ENCODE results near the gene LRFN5.
"Not testable (repeated sequence)": the region's sequence is repeated elsewhere in the genome, so short reads cannot be mapped to it uniquely, and the experiment has no call there.

The LRFN5 gene

DNA sequence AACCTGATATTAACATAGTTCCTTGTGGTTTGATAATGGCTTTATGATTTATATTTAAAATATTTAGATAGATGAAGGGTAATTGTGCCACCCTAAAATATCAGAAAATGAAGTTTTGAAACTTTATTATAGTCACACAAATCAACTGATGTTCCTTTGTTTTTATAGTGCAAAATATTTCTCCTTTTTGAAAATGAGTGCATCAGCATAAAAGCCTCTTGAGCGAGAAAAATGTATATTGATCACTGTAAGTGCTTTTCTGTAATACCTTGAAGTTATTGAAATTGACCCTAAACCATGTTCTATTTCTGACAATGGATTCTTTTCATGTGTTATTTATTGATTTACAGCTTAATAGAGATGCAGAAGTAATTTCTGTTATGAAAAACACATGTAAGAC is 35.0 kb downstream of the LRFN5 start:
- Histone ChIP-seq H3K36me3 (ENCODE audit: control insufficient read depth in 2 of 2, insufficient read depth in 2 of 2, low read length in 2 of 2) (no peaks in the 10 kb centered on the region), H3K27ac (ENCODE audit: low read length) (no peak overlapping the region), H3K4me1 (ENCODE audit: control insufficient read depth, insufficient read depth, low read length) (no peaks in the 10 kb centered on the region), H3K9ac (ENCODE audit: low read length in 2 of 2) (no peak overlapping the region), H3K27me3 (ENCODE audit: control insufficient read depth in 1 of 2, insufficient read depth in 2 of 2, low read length in 2 of 2) (no peaks in the 10 kb centered on the region), H3K9me3 (ENCODE audit: control insufficient read depth in 2 of 2, low read length in 2 of 2) (no peaks in the 10 kb centered on the region), H3K4me3 (ENCODE audit: low read length in 2 of 2) (no peak overlapping the region)

DNA sequence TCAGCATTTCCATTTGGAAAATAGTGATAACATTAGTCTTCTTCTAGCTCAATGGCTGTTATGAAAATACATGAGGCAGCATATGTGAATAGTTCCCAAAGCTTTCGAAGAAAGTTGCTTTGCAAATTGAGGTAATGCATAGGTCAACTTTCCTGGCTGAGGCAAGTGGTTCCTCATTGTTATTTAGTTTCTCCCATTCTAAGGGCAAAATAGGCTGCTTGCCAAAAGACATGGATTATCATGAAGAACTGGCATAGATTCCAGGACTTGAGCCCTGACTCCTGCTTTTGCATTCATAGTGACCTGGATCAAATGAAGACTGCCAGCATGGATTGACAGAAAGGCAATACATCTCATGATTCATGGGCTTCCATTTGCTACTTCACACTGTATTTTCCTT is 35.7 kb downstream of the LRFN5 start:
- Histone ChIP-seq H3K4me3 (ENCODE audit: low read length in 2 of 2) (no peak overlapping the region), H3K4me1 (ENCODE audit: control insufficient read depth, insufficient read depth, low read length) (no peaks in the 10 kb centered on the region), H3K9me3 (ENCODE audit: control insufficient read depth in 2 of 2, low read length in 2 of 2) (no peaks in the 10 kb centered on the region), H3K36me3 (ENCODE audit: control insufficient read depth in 2 of 2, insufficient read depth in 2 of 2, low read length in 2 of 2) (no peaks in the 10 kb centered on the region), H3K27ac (ENCODE audit: low read length) (no peak overlapping the region), H3K27me3 (ENCODE audit: control insufficient read depth in 1 of 2, insufficient read depth in 2 of 2, low read length in 2 of 2) (no peaks in the 10 kb centered on the region), H3K9ac (ENCODE audit: low read length in 2 of 2) (no peak overlapping the region)

DNA sequence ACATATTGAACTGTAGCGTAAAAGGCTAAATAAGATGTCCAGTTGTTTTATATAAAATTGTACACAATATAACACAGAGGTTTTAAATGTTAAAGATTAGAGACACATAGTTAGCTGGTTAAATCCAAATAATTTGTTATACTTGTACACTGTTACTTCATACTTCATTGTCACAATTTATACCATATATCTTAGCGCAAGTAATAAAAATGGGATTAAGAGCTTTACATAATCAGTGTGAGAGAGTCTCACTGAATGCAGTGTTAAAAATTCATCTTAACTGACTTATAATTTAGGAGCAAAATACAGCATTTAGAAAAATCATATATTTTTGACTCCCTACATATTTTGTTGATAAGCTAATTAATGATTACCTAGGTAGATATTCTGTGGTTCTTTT is 36.1 kb downstream of the LRFN5 start:
- Histone ChIP-seq H3K4me3 (ENCODE audit: low read length in 2 of 2) (no peak overlapping the region), H3K27ac (ENCODE audit: low read length) (no peak overlapping the region), H3K4me1 (ENCODE audit: control insufficient read depth, insufficient read depth, low read length) (no peaks in the 10 kb centered on the region), H3K36me3 (ENCODE audit: control insufficient read depth in 2 of 2, insufficient read depth in 2 of 2, low read length in 2 of 2) (no peaks in the 10 kb centered on the region), H3K9me3 (ENCODE audit: control insufficient read depth in 2 of 2, low read length in 2 of 2) (no peaks in the 10 kb centered on the region), H3K27me3 (ENCODE audit: control insufficient read depth in 1 of 2, insufficient read depth in 2 of 2, low read length in 2 of 2) (no peaks in the 10 kb centered on the region), H3K9ac (ENCODE audit: low read length in 2 of 2) (no peak overlapping the region)

DNA sequence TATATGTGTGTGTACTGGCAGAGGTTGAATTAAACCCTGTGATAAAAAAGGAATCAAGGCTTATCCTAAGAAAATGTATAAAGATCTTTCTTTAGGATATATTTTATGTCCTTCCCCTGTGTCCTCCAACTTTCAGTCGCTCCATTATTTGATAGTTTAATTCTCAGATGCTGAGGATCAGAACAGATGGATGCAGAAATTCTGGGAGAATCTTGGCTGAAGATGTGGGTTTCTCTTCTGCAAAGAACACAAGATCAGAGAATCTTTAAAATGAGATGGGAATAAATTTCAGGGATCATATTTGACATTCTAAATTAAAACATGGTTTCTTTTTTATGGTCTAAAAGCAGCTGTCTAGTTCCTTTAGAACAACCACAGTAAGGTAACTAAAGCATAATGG is 37.9 kb downstream of the LRFN5 start:
- H3K4me3 ChIP-seq (ENCODE audit: low read length in 2 of 2): no peak overlapping the region
- no peak overlapping the region for H3K9ac ChIP-seq (ENCODE audit: low read length in 2 of 2)
- no peaks in the 10 kb centered on the region for H3K9me3 ChIP-seq (ENCODE audit: control insufficient read depth in 2 of 2, low read length in 2 of 2)
- H3K4me1 ChIP-seq (ENCODE audit: control insufficient read depth, insufficient read depth, low read length): no peaks in the 10 kb centered on the region
- H3K27ac ChIP-seq (ENCODE audit: low read length): no peak overlapping the region
- H3K27me3 ChIP-seq (ENCODE audit: control insufficient read depth in 1 of 2, insufficient read depth in 2 of 2, low read length in 2 of 2): no peaks in the 10 kb centered on the region
- H3K36me3 ChIP-seq (ENCODE audit: control insufficient read depth in 2 of 2, insufficient read depth in 2 of 2, low read length in 2 of 2): no peaks in the 10 kb centered on the region

DNA sequence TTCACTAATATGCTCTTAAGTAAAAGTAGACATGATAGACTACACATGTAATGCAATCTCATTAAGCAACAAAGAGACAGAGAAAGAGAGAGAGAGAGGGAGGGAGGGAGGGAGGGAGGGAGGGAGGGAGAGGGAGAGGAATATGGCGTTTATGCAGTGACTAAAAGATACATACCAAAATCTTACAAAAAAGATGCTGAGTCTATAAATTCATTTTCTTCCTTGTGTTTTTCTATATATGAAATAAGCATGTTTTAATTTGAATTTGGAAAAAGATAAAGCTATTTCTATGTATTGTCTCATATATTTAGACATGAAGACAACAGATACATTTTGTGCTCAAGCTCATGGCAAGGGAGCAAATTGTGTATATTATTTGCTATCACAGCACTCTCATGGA is 44.1 kb downstream of the LRFN5 start:
- Histone ChIP-seq H3K27me3 (ENCODE audit: control insufficient read depth in 1 of 2, insufficient read depth in 2 of 2, low read length in 2 of 2) (no peaks in the 10 kb centered on the region), H3K4me1 (ENCODE audit: control insufficient read depth, insufficient read depth, low read length) (no peaks in the 10 kb centered on the region), H3K36me3 (ENCODE audit: control insufficient read depth in 2 of 2, insufficient read depth in 2 of 2, low read length in 2 of 2) (no peaks in the 10 kb centered on the region), H3K4me3 (ENCODE audit: low read length in 2 of 2) (no peak overlapping the region), H3K9ac (ENCODE audit: low read length in 2 of 2) (no peak overlapping the region), H3K9me3 (ENCODE audit: control insufficient read depth in 2 of 2, low read length in 2 of 2) (no peaks in the 10 kb centered on the region), H3K27ac (ENCODE audit: low read length) (no peak overlapping the region)

DNA sequence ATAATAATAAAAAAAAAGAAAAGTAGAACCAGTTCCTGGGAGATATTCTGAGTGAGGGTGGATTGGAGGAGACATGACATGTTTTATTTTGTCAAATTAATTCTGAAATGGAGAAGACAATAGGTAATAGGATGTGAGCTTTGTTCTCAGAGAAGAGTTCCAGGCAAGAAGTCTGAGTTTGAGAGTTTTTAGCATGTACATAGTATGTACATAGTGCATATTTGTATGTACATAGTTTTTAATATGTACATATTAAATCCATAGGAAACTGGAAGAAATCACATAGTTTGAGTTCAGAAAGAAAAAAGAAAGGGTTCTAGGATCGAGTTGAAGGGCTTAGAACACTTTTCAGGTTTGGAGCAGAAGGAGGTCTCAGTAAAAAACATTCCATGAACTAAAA is 47.5 kb downstream of the LRFN5 start:
- H3K27me3 ChIP-seq (ENCODE audit: control insufficient read depth in 1 of 2, insufficient read depth in 2 of 2, low read length in 2 of 2): no peaks in the 10 kb centered on the region
- no peak overlapping the region for H3K4me3 ChIP-seq (ENCODE audit: low read length in 2 of 2)
- H3K36me3 ChIP-seq (ENCODE audit: control insufficient read depth in 2 of 2, insufficient read depth in 2 of 2, low read length in 2 of 2): no peaks in the 10 kb centered on the region
- H3K4me1 ChIP-seq (ENCODE audit: control insufficient read depth, insufficient read depth, low read length): no peaks in the 10 kb centered on the region
- no peaks in the 10 kb centered on the region for H3K9me3 ChIP-seq (ENCODE audit: control insufficient read depth in 2 of 2, low read length in 2 of 2)
- H3K9ac ChIP-seq (ENCODE audit: low read length in 2 of 2): no peak overlapping the region
- no peak overlapping the region for H3K27ac ChIP-seq (ENCODE audit: low read length)

DNA sequence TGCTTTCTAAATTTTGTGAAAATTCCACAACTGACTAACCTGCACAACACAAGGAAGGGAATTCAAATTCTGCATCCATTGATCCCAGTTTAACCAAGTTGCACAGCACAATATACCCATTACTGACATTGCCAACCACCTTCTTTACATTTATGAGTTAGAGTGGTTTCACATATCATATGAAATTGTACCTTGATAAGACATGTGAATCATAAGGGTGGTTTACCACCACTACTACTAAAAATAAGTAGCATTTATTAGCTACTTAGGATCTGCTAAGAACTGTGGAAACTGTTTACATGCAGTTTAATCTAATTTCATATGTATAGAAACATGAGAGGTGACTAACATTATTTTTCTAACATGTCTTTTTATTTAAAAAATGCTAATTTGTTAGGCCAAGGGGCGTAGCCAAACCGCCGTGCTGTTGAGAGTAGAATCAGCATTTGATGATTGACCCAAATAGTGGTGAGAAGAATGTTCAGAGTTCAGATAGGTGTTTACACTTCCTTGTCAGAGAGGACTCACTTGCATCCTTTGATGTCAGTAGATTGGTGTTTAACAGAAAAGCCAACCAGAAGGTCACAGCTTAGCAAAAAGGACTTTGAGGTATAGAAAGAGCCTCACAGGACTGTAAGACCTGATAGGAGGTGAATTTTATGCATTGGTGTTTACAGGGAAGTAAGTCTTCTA is 56.2 kb downstream of the LRFN5 start:
- Histone ChIP-seq H3K27me3 (ENCODE audit: control insufficient read depth in 1 of 2, insufficient read depth in 2 of 2, low read length in 2 of 2) (no peaks in the 10 kb centered on the region), H3K9me3 (ENCODE audit: control insufficient read depth in 2 of 2, low read length in 2 of 2) (no peaks in the 10 kb centered on the region), H3K4me1 (ENCODE audit: control insufficient read depth, insufficient read depth, low read length) (no peaks in the 10 kb centered on the region), H3K27ac (ENCODE audit: low read length) (no peak overlapping the region), H3K36me3 (ENCODE audit: control insufficient read depth in 2 of 2, insufficient read depth in 2 of 2, low read length in 2 of 2) (no peaks in the 10 kb centered on the region), H3K9ac (ENCODE audit: low read length in 2 of 2) (no peak overlapping the region), H3K4me3 (ENCODE audit: low read length in 2 of 2) (no peak overlapping the region)

DNA sequence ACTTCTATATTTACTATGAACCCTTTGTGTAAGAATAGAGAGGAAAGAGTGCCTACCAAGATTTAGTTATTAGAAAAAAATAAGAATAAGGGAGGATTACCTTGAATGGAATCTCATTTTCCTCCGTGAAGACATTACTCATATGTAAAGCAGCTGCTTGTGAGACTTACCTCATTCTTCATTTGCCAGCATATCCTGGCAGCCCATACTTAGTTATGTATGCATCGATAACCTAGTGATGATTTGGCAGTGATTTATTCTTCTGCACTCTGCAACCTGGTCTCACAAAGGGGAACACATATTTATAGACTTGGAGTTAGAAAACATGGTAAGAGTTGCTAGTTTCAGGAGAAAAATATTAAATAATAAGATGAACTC is 56.8 kb downstream of the LRFN5 start:
- Histone ChIP-seq H3K9me3 (ENCODE audit: control insufficient read depth in 2 of 2, low read length in 2 of 2) (no peaks in the 10 kb centered on the region), H3K27me3 (ENCODE audit: control insufficient read depth in 1 of 2, insufficient read depth in 2 of 2, low read length in 2 of 2) (no peaks in the 10 kb centered on the region), H3K4me1 (ENCODE audit: control insufficient read depth, insufficient read depth, low read length) (no peaks in the 10 kb centered on the region), H3K36me3 (ENCODE audit: control insufficient read depth in 2 of 2, insufficient read depth in 2 of 2, low read length in 2 of 2) (no peaks in the 10 kb centered on the region), H3K4me3 (ENCODE audit: low read length in 2 of 2) (no peak overlapping the region), H3K27ac (ENCODE audit: low read length) (no peak overlapping the region), H3K9ac (ENCODE audit: low read length in 2 of 2) (no peak overlapping the region)

DNA sequence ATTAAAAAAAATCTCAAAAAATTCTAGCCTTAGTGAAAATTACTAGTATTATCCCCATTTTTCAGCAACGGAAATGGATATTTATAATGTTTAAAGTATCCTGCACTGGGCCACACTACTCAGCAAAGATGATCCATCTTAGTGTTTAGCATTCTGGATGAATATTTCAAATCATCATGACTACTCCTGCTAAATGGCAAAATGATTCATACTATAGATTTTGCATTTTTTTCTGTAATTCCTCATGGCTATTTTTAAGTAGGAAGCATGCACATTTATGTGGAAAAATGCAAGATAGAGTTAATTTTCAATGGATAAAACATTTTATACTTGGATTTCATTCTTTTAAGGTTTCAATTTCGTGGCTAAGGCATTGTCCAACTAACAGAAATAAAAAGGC is 59.6 kb downstream of the LRFN5 start:
- H3K27ac ChIP-seq (ENCODE audit: low read length): no peak overlapping the region
- no peaks in the 10 kb centered on the region for H3K36me3 ChIP-seq (ENCODE audit: control insufficient read depth in 2 of 2, insufficient read depth in 2 of 2, low read length in 2 of 2)
- no peak overlapping the region for H3K9ac ChIP-seq (ENCODE audit: low read length in 2 of 2)
- H3K27me3 ChIP-seq (ENCODE audit: control insufficient read depth in 1 of 2, insufficient read depth in 2 of 2, low read length in 2 of 2): no peaks in the 10 kb centered on the region
- H3K9me3 ChIP-seq (ENCODE audit: control insufficient read depth in 2 of 2, low read length in 2 of 2): no peaks in the 10 kb centered on the region
- H3K4me3 ChIP-seq (ENCODE audit: low read length in 2 of 2): no peak overlapping the region
- no peaks in the 10 kb centered on the region for H3K4me1 ChIP-seq (ENCODE audit: control insufficient read depth, insufficient read depth, low read length)

DNA sequence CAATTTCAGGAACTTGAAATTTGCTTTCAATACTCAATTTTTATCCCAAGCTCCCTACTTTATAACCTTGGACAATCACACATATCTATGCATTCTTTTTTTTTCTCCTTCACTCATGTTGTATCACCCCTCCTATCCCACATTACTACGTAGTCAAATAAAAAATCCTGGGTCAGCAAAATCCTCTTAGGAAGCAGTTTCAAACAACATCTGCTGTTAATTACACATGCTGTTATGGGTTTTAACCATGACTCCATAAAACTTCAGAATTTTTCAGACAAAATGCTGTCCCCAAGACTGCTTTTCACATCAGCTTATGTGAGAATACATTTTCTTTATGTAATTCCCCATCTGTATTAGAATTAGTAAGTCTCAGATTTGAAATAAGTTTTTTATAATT is 61.7 kb downstream of the LRFN5 start:
- H3K4me1 ChIP-seq (ENCODE audit: control insufficient read depth, insufficient read depth, low read length): no peaks in the 10 kb centered on the region
- no peaks in the 10 kb centered on the region for H3K36me3 ChIP-seq (ENCODE audit: control insufficient read depth in 2 of 2, insufficient read depth in 2 of 2, low read length in 2 of 2)
- no peak overlapping the region for H3K27ac ChIP-seq (ENCODE audit: low read length)
- no peak overlapping the region for H3K9ac ChIP-seq (ENCODE audit: low read length in 2 of 2)
- H3K9me3 ChIP-seq (ENCODE audit: control insufficient read depth in 2 of 2, low read length in 2 of 2): no peaks in the 10 kb centered on the region
- no peaks in the 10 kb centered on the region for H3K27me3 ChIP-seq (ENCODE audit: control insufficient read depth in 1 of 2, insufficient read depth in 2 of 2, low read length in 2 of 2)
- H3K4me3 ChIP-seq (ENCODE audit: low read length in 2 of 2): no peak overlapping the region

DNA sequence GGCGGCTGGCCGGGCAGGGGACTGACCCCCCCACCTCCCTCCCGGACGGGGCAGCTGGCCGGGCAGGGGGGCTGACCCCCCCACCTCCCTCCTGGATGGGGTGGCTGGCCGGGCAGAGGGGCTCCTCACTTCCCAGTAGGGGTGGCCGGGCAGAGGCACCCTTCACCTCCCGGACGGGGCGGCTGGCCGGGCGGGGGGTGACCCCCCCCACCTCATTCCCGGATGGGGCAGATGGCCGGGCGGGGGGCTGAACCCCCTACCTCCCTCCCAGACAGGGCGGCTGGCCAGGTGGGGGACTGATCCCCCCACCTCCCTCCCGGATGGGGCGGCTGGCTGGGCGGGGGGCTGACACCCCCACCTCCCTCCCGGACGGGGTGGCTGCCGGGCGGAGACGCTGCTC is 66.9 kb downstream of the LRFN5 start:
- not testable (repeated sequence) for H3K9ac ChIP-seq (ENCODE audit: low read length in 2 of 2); H3K4me3 ChIP-seq (ENCODE audit: low read length in 2 of 2); H3K36me3 ChIP-seq (ENCODE audit: control insufficient read depth in 2 of 2, insufficient read depth in 2 of 2, low read length in 2 of 2); H3K9me3 ChIP-seq (ENCODE audit: control insufficient read depth in 2 of 2, low read length in 2 of 2); H3K4me1 ChIP-seq (ENCODE audit: control insufficient read depth, insufficient read depth, low read length); H3K27me3 ChIP-seq (ENCODE audit: control insufficient read depth in 1 of 2, insufficient read depth in 2 of 2, low read length in 2 of 2); H3K27ac ChIP-seq (ENCODE audit: low read length)

Data from stomach smooth muscle (tissue), 2 donors.